GM12878 (cell line): ENCODE results near the gene TMEM266. TPM values are rescaled to one million over a fixed set of nuclear protein-coding genes. Genes with fewer than 3 reads are reported as not detected.

ENCODE experiments used
- ATAC-seq: fragments of 200-7000 bp; cut with Tn5 transposase; 3 replicates; pipeline ENCODE4 v1.9.1; 2020; ENCODE audit warnings: mild to moderate bottlenecking, moderate library complexity
- BruUV-seq: library from RNA; stranded (reverse); fragments of 400-500 nt; replicated peaks from 2 replicates; lab custom pipeline; 2021; lab: Mats Ljungman, UMichigan
- CTCF ChIA-PET: fragments of 300-600 bp; sonication (Branson Sonifier 250); formaldehyde crosslinking; extraction: SDS; loops from one replicate; lab custom pipeline; 2021; ENCODE audit warnings: inconsistent platforms; lab: Yijun Ruan, JAX
- POLR2A ChIA-PET: fragments of 350-600 bp; formaldehyde crosslinking; extraction: SDS; loops from one replicate; lab custom pipeline; 2021; ENCODE audit warnings: inconsistent platforms; lab: Charles Lee
- RAD21 ChIA-PET: fragments of 300-600 bp; sonication (Branson Sonifier 250); formaldehyde crosslinking; loops from one replicate; lab custom pipeline; 2023; ENCODE audit warnings: antibody characterized with exemption; ENCODE audit not compliant: unreplicated experiment; lab: Charles Lee
- SMC1A ChIA-PET: fragments of 300-600 bp; sonication (Branson Sonifier 250); formaldehyde crosslinking; loops from one replicate; lab custom pipeline; 2023; ENCODE audit not compliant: unreplicated experiment, uncharacterized antibody; lab: Charles Lee
- DNase-seq: peaks from one replicate; pipeline ENCODE4 v3.0.0-alpha.2; 2011; ENCODE audit warnings: low read depth, low spot score
- FAIRE-seq: peaks from 3 replicates; lab custom pipeline; 2011; peaks lifted over from hg19 to GRCh38; lab: Jason Lieb, UNC
- H2AFZ ChIP-seq: 2 replicates; pipeline ENCODE4 v1.6.0; 2011; ENCODE audit warnings: low read depth, low read length, control low read depth; ENCODE audit not compliant: control insufficient read depth
- H3K27ac ChIP-seq: 2 replicates; pipeline ENCODE4 v1.5.1; 2011; ENCODE audit warnings: control low read depth; ENCODE audit not compliant: control insufficient read depth, insufficient read depth
- H3K27me3 ChIP-seq, 2 experiments: replicated peaks in 1 of 2; 2 replicates each; pipeline versions ENCODE4 v1.6.0 to v1.6.1; 2011; ENCODE audit warnings: low read length in 1 of 2; ENCODE audit not compliant: control insufficient read depth in 2 of 2, insufficient read depth in 2 of 2
- H3K36me3 ChIP-seq, 2 experiments: 2 replicates each; pipeline ENCODE4 v1.5.1; 2011; ENCODE audit warnings: low read length in 1 of 2; ENCODE audit not compliant: control insufficient read depth in 2 of 2, insufficient read depth in 2 of 2
- H3K4me1 ChIP-seq: 2 replicates; pipeline ENCODE4 v1.6.1; 2011; ENCODE audit warnings: mild to moderate bottlenecking, low read length, moderate library complexity, mixed read lengths; ENCODE audit not compliant: control insufficient read depth, insufficient read depth
- H3K4me2 ChIP-seq: 2 replicates; pipeline ENCODE4 v1.6.0; 2011; ENCODE audit warnings: control low read depth; ENCODE audit not compliant: control insufficient read depth, insufficient read depth
- H3K4me3 ChIP-seq: fragments of 200-600 bp; sonication (generic); 2 replicates; pipeline ENCODE4 v1.5.1; 2016
- H3K79me2 ChIP-seq: 2 replicates; pipeline ENCODE4 v1.6.0; 2011; ENCODE audit warnings: low read length; ENCODE audit not compliant: control insufficient read depth, insufficient read depth
- H3K9ac ChIP-seq: 2 replicates; pipeline ENCODE4 v1.8.0; 2011; ENCODE audit warnings: low read length, control low read depth, mixed read lengths; ENCODE audit not compliant: control insufficient read depth, insufficient read depth
- H3K9me3 ChIP-seq: replicated peaks from 3 replicates; pipeline ENCODE4 v1.5.1; 2011; ENCODE audit warnings: mild to moderate bottlenecking, low read length; ENCODE audit not compliant: control insufficient read depth, insufficient read depth
- H4K20me1 ChIP-seq: 2 replicates; pipeline ENCODE4 v1.6.0; 2011; ENCODE audit not compliant: control insufficient read depth, insufficient read depth
- BCL11A ChIP-seq: IDR thresholded peaks from 2 replicates; pipeline ENCODE4 v1.6.1; 2011; ENCODE audit warnings: low read depth, low read length
- MEF2A ChIP-seq: IDR thresholded peaks from 2 replicates; pipeline ENCODE4 v1.6.1; 2011; ENCODE audit warnings: low read depth, mild to moderate bottlenecking, low read length, moderate library complexity; ENCODE audit not compliant: insufficient read depth
- NBN ChIP-seq: fragments of 450-650 bp; IDR thresholded peaks from 2 replicates; pipeline ENCODE4 v1.6.1; 2016
- PAX8 ChIP-seq: fragments of 450-650 bp; IDR thresholded peaks from 2 replicates; pipeline ENCODE4 v1.6.1; 2017; ENCODE audit warnings: mild to moderate bottlenecking, moderate library complexity
- SIX5 ChIP-seq: IDR thresholded peaks from 2 replicates; pipeline ENCODE4 v1.6.1; 2011; ENCODE audit warnings: mild to moderate bottlenecking, low read depth, low read length, moderate library complexity; ENCODE audit not compliant: severe bottlenecking
- STAT1 ChIP-seq: fragments of 450-650 bp; conservative IDR thresholded peaks from 2 replicates; pipeline ENCODE4 v1.6.1; 2014; ENCODE audit warnings: antibody characterized with exemption, mild to moderate bottlenecking
- WGBS: methylation state at CpG from one replicate; pipeline ENCODE4 v1.1.6; 2016; ENCODE audit warnings: low lambda C conversion rate; ENCODE audit not compliant: insufficient replicate concordance, insufficient coverage; ENCODE audit errors: missing lambda C conversion rate; 5-methylcytosine and 5-hydroxymethylcytosine counted together
- in situ Hi-C: fragments of 300-500 bp; cut with MboI; formaldehyde crosslinking; loops from 9 replicates; pipeline ENCODE4 v1.14.3; 2018; ENCODE audit warnings: mixed read lengths
- intact Hi-C: fragments of 100-400 bp; cut with micrococcal nuclease; formaldehyde crosslinking; loops from one replicate; pipeline ENCODE4 v1.14.2; 2022; ENCODE audit not compliant: unreplicated experiment
- polyA plus RNA-seq, 11 experiments: library from polyadenylated mRNA; depleted of rRNA in 4 of 11; unstranded in 6 of 11; stranded (reverse) in 5 of 11; fragments of >200 nt; fragmentation: Nextera tagmentation in 4 of 11; fragmentation: Illumina TruSeq in 1 of 11; extraction: Ambion mirVana in 4 of 11; extraction: Trizol in 1 of 11; gene quantifications; 1 replicate in 1 of 11; 2 replicates in 10 of 11; pipeline versions ENCODE4 v1.2.1 to v1.2.3, GENCODE V29; 2011 to 2016; ENCODE audit warnings: inconsistent platforms in 2 of 11, missing spikeins in 2 of 11, low read depth in 1 of 11
- total RNA-seq, 4 experiments: library from RNA; depleted of rRNA in 3 of 4; stranded (reverse); fragments of >200 nt in 3 of 4; fragmentation: Illumina TruSeq in 1 of 4; extraction: Trizol in 1 of 4; gene quantifications; 2 replicates each; pipeline versions ENCODE4 v1.2.1 to v1.2.3, GENCODE V29; 2013 to 2021
- TF ChIP-seq, protein P1 (sequence below): fragments of 450-650 bp; IDR thresholded peaks from 2 replicates; pipeline ENCODE4 v1.6.1; 2017; ENCODE audit warnings: mild to moderate bottlenecking, moderate library complexity

The TMEM266 gene
- total and polyA plus RNA-seq, 10 of the 15 experiments (the other 5 are each of a cell fraction or from before 2014, with no cell fraction given) = 0.11 to 0.70 (median 0.39) TPM

- TF ChIP-seq, protein P1, sequence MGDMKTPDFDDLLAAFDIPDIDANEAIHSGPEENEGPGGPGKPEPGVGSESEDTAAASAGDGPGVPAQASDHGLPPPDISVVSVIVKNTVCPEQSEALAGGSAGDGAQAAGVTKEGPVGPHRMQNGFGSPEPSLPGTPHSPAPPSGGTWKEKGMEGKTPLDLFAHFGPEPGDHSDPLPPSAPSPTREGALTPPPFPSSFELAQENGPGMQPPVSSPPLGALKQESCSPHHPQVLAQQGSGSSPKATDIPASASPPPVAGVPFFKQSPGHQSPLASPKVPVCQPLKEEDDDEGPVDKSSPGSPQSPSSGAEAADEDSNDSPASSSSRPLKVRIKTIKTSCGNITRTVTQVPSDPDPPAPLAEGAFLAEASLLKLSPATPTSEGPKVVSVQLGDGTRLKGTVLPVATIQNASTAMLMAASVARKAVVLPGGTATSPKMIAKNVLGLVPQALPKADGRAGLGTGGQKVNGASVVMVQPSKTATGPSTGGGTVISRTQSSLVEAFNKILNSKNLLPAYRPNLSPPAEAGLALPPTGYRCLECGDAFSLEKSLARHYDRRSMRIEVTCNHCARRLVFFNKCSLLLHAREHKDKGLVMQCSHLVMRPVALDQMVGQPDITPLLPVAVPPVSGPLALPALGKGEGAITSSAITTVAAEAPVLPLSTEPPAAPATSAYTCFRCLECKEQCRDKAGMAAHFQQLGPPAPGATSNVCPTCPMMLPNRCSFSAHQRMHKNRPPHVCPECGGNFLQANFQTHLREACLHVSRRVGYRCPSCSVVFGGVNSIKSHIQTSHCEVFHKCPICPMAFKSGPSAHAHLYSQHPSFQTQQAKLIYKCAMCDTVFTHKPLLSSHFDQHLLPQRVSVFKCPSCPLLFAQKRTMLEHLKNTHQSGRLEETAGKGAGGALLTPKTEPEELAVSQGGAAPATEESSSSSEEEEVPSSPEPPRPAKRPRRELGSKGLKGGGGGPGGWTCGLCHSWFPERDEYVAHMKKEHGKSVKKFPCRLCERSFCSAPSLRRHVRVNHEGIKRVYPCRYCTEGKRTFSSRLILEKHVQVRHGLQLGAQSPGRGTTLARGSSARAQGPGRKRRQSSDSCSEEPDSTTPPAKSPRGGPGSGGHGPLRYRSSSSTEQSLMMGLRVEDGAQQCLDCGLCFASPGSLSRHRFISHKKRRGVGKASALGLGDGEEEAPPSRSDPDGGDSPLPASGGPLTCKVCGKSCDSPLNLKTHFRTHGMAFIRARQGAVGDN = no peak
- TF ChIP-seq SIX5 (no peak), MEF2A (no peak), BCL11A (no peak), STAT1 (no peak)
These were observed 49.3 kb downstream of the TMEM266 start (continued) for GRCh38 chr15:76109046-76109445.

DNA sequence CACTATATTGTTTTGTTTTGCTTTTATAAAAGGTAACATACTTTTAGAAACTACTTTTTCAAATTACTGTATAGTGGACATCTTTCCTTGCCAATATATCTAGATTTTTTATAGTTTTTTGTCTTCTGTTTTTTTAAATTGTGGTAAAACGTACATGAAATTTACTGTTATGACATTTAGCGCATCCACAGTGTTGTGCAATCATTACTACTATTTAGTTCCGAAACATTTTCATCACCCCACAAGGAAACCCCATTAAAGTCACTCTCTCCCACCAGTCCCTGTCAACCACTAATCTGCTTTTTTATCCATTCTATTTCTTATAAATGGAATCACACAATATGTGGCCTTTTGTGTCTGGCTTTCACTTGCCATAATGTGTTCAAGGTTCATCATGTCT, 54.8 kb downstream of the TMEM266 start:
- DNase-seq = no peak
- Histone ChIP-seq H4K20me1 (no peaks in the 10 kb centered on the region), H3K9ac (no peak overlapping the region), H3K79me2 (no peaks in the 10 kb centered on the region), H3K27ac (no peak overlapping the region), H3K9me3 (no peaks in the 10 kb centered on the region), H3K4me3 (no peak overlapping the region), H2AFZ (no peak overlapping the region), H3K4me2 (no peak overlapping the region), H3K36me3 (no peaks in the 10 kb centered on the region), H3K27me3 (no peaks in the 10 kb centered on the region), H3K4me1 (no peaks in the 10 kb centered on the region)
- no TSS peak for BruUV-seq
- in situ Hi-C loops = no loop called here
- CTCF ChIA-PET = interaction anchor here (1.3 to 1.4 kb wide), 2 partner anchors 25 kb away, joined by 3 to 4 read pairs; no protein-coding TSS in a partner anchor
- SMC1A ChIA-PET = no interaction called here
- no peak for ATAC-seq
- TF ChIP-seq PAX8 = no peak
- TF ChIP-seq NBN = no peak
- no peak for FAIRE-seq
- intact Hi-C loops = no loop called here
- WGBS = 67% methylated on average over 3 of the region's 3 CpGs
- POLR2A ChIA-PET = no interaction called here
- RAD21 ChIA-PET = no interaction called here
